K562 (cell line): ENCODE measurements around the gene ENHO. TPM values are rescaled to one million over a fixed set of nuclear protein-coding genes. Genes with fewer than 3 reads are reported as not detected.

Source experiments
- ATAC-seq: fragments of 200-7000 bp; cut with Tn5 transposase; 3 replicates; pipeline ENCODE4 v1.9.1; 2020; ENCODE audit warnings: moderate library complexity
- BruUV-seq: library from RNA; stranded (reverse); fragments of 400-500 nt; replicated peaks from 2 replicates; lab custom pipeline; 2021; lab: Mats Ljungman, UMichigan
- CTCF ChIA-PET: fragments of 300-600 bp; formaldehyde crosslinking; extraction: SDS; loops from one replicate; lab custom pipeline; 2021; ENCODE audit warnings: low intra/inter-chr PET ratio; lab: Yijun Ruan, JAX
- POLR2A ChIA-PET: fragments of 300-600, 350-650 bp; sonication (Branson Sonifier 250); formaldehyde crosslinking; extraction: SDS; loops from one replicate; lab custom pipeline; 2021; ENCODE audit warnings: antibody characterized with exemption, inconsistent platforms; lab: Yijun Ruan, JAX
- DNase-seq, 4 experiments: peaks; one replicate each; pipeline versions ENCODE4 v3.0.0 to v3.0.0-alpha.2; 2011 to 2018; ENCODE audit warnings: low spot score in 3 of 4, mixed read lengths in 3 of 4; ENCODE audit errors: extremely low read depth in 1 of 4
- FAIRE-seq: peaks from 2 replicates; lab custom pipeline; 2011; peaks lifted over from hg19 to GRCh38; lab: Jason Lieb, UNC
- H2AFZ ChIP-seq: 2 replicates; pipeline ENCODE4 v1.6.0; 2011; ENCODE audit warnings: low read depth, low read length, control low read depth, inconsistent platforms
- H3K27ac ChIP-seq: fragments of 200-600 bp; 3 replicates; pipeline ENCODE4 v1.8.0; 2011; ENCODE audit warnings: low read depth, mild to moderate bottlenecking, control low read depth, inconsistent platforms, low read length, moderate library complexity, mixed read lengths; ENCODE audit errors: extremely low read depth
- H3K27me3 ChIP-seq, 2 experiments: fragments of 300-600 bp in 1 of 2; 2 replicates in 1 of 2; 3 replicates in 1 of 2; pipeline versions ENCODE4 v1.6.0 to v1.8.0; 2011; ENCODE audit warnings: inconsistent platforms in 2 of 2, low read length in 2 of 2, mild to moderate bottlenecking in 1 of 2, mixed read lengths in 1 of 2, moderate library complexity in 1 of 2; ENCODE audit not compliant: control insufficient read depth in 2 of 2, insufficient read depth in 2 of 2
- H3K36me3 ChIP-seq: fragments of 300-600 bp; 3 replicates; pipeline ENCODE4 v1.8.0; 2011; ENCODE audit warnings: mild to moderate bottlenecking, low read length, inconsistent platforms; ENCODE audit not compliant: control insufficient read depth, insufficient read depth
- H3K4me1 ChIP-seq, 2 experiments: fragments of 200-600 bp in 1 of 2; replicated peaks in 1 of 2; 2 replicates in 1 of 2; 3 replicates in 1 of 2; pipeline versions ENCODE4 v1.5.1 to v1.8.0; 2011; ENCODE audit warnings: inconsistent platforms in 2 of 2, low read length in 2 of 2, mild to moderate bottlenecking in 1 of 2, mixed read lengths in 1 of 2, moderate library complexity in 1 of 2; ENCODE audit not compliant: control insufficient read depth in 2 of 2, insufficient read depth in 2 of 2
- H3K4me2 ChIP-seq: 2 replicates; pipeline ENCODE4 v1.6.1; 2011; ENCODE audit warnings: low read length, control low read depth, inconsistent platforms, mixed read lengths; ENCODE audit not compliant: insufficient read depth
- H3K4me3 ChIP-seq: fragments of 200-600 bp; sonication (generic), shearing (Covaris generic); 2 replicates; pipeline ENCODE4 v1.5.1; 2016; ENCODE audit warnings: control low read depth, inconsistent platforms
- H3K79me2 ChIP-seq: fragments of 200-600 bp; 3 replicates; pipeline ENCODE4 v1.8.0; 2011; ENCODE audit warnings: low read length, inconsistent platforms; ENCODE audit not compliant: control insufficient read depth, insufficient read depth
- H3K9ac ChIP-seq, 2 experiments: 2 replicates each; pipeline versions ENCODE4 v1.6.0 to v1.6.1; 2011; ENCODE audit warnings: low read depth in 2 of 2, low read length in 2 of 2, control low read depth in 1 of 2, inconsistent platforms in 1 of 2, mild to moderate bottlenecking in 1 of 2, mixed read lengths in 1 of 2; ENCODE audit not compliant: insufficient read depth in 1 of 2
- H3K9me1 ChIP-seq: one replicate; pipeline ENCODE4 v1.6.0; 2011; ENCODE audit warnings: inconsistent platforms, mild to moderate bottlenecking, low read length, moderate library complexity; ENCODE audit not compliant: control insufficient read depth, insufficient read depth
- H3K9me3 ChIP-seq: replicated peaks from 2 replicates; pipeline ENCODE4 v1.5.1; 2011; ENCODE audit warnings: low read depth, low read length, inconsistent platforms; ENCODE audit not compliant: control insufficient read depth, insufficient read depth
- H4K20me1 ChIP-seq: replicated peaks from 2 replicates; pipeline ENCODE4 v1.6.1; 2011; ENCODE audit warnings: low read length, inconsistent platforms, mixed read lengths; ENCODE audit not compliant: control insufficient read depth, insufficient read depth
- E4F1 ChIP-seq: fragments of 250-450 bp; sonication (Bioruptor Pico); IDR thresholded peaks from 2 replicates; pipeline ENCODE4 v1.5.0; 2021; ENCODE audit warnings: mild to moderate bottlenecking, borderline replicate concordance
- ETV1 ChIP-seq: fragments of 450-650 bp; conservative IDR thresholded peaks from 2 replicates; pipeline ENCODE4 v1.6.1; 2016; ENCODE audit warnings: missing genetic modification characterization, control low read depth, low read depth, missing compliant biosample characterization
- GABPA ChIP-seq: fragments of 200-800 bp; sonication (Bioruptor generic); conservative IDR thresholded peaks from 2 replicates; pipeline ENCODE4 v1.6.1; 2016; ENCODE audit warnings: low read depth, missing genetic modification characterization, missing compliant biosample characterization
- GABPB2 ChIP-seq: fragments of 250-450 bp; sonication (Bioruptor Pico); conservative IDR thresholded peaks from 2 replicates; pipeline ENCODE4 v1.5.1; 2021; ENCODE audit warnings: mild to moderate bottlenecking
- ZBTB8A ChIP-seq: fragments of 450-650 bp; IDR thresholded peaks from 2 replicates; pipeline ENCODE4 v1.6.1; 2018; ENCODE audit warnings: mild to moderate bottlenecking, moderate library complexity; ENCODE audit not compliant: partially characterized antibody
- WGBS: fragments of 100-300 bp; shearing (Covaris generic); methylation state at CpG from one replicate; pipeline ENCODE4 v1.1.6; 2016; ENCODE audit warnings: low coverage, mixed read lengths; ENCODE audit not compliant: insufficient coverage; ENCODE audit errors: missing lambda C conversion rate; 5-methylcytosine and 5-hydroxymethylcytosine counted together
- in situ Hi-C: fragments of 300-500 bp; cut with MboI; formaldehyde crosslinking; loops from 4 replicates; pipeline ENCODE4 v1.15.0; 2018; ENCODE audit warnings: inconsistent platforms, mixed read lengths
- intact Hi-C: fragments of 100-400 bp; cut with micrococcal nuclease; formaldehyde crosslinking; loops from 2 replicates; pipeline ENCODE4 v1.14.2; 2022
- polyA plus RNA-seq, 8 experiments: library from polyadenylated mRNA; depleted of rRNA in 4 of 8; stranded (reverse) in 5 of 8; unstranded in 3 of 8; fragments of >200 nt; fragmentation: Nextera tagmentation in 2 of 8; fragmentation: Illumina TruSeq in 1 of 8; extraction: Ambion mirVana in 2 of 8; extraction: Trizol in 1 of 8; gene quantifications; 2 replicates each; pipeline versions ENCODE4 v1.2.1 to v1.2.3, GENCODE V29; 2011 to 2014; ENCODE audit warnings: inconsistent platforms in 1 of 8, missing spikeins in 1 of 8
- total RNA-seq, 7 experiments: library from RNA; depleted of rRNA in 6 of 7; stranded (reverse); fragments of >200 nt in 6 of 7; fragmentation: Illumina TruSeq in 2 of 7; extraction: Trizol in 2 of 7; gene quantifications; 2 replicates each; pipeline versions ENCODE4 v1.2.1 to v1.2.3, GENCODE V29; 2011 to 2021; ENCODE audit warnings: low replicate concordance in 1 of 7

The ENHO gene
- total and polyA plus RNA-seq, 9 of the 15 experiments (the other 6 are each of a cell fraction or from before 2014, with no cell fraction given), result 0.24 TPM; not detected in 8

- no peak overlapping the region for H3K4me2 ChIP-seq
- peaks cover 4% of the 10 kb centered on the region; the same call in 1 of the 2 replicates for H4K20me1 ChIP-seq
- in situ Hi-C loops, result loop anchor here (10.0 kb wide), 1 partner anchor 67 kb away; no protein-coding TSS in a partner anchor
- peaks cover 0 to 7% of the 10 kb centered on the region in 2 experiments; a peak in 2 of 5 replicates for H3K27me3 ChIP-seq
- ChIA-PET POLR2A (no interaction called here), CTCF (no interaction called here)
- WGBS, result 0% methylated on average over 1 of the region's 2 CpGs
- TF ChIP-seq E4F1 (CRISPR knock-in tag) (no peak), GABPB2 (no peak), GABPA (tag) (no peak), ZBTB8A (no peak), ETV1 (tag) (no peak)
- FAIRE-seq (no peak), ATAC-seq (no peak), DNase-seq (no peak)
- intact Hi-C loops, result no loop called here
- no TSS peak for BruUV-seq
- no peak overlapping the region for H3K9ac ChIP-seq
- no peak overlapping the region for H3K4me3 ChIP-seq
- H3K4me1 ChIP-seq, result no peaks in the 10 kb centered on the region
- H3K79me2 ChIP-seq, result no peaks in the 10 kb centered on the region
- no peaks in the 10 kb centered on the region for H3K36me3 ChIP-seq
- H3K9me1 ChIP-seq, result no peaks in the 10 kb centered on the region
- no peak overlapping the region for H3K27ac ChIP-seq
- no peaks in the 10 kb centered on the region for H3K9me3 ChIP-seq
- no peak overlapping the region for H2AFZ ChIP-seq
Observed at GRCh38 chr9:34492051-34492450, 30.7 kb downstream of the ENHO start.
